CD4-positive, alpha-beta T cell treated with Interleukin-15 for 1 hour (primary cell): ENCODE data around the gene CHRNA7.
"Not testable (repeated sequence)": the region's sequence is repeated elsewhere in the genome, so short reads cannot be mapped to it uniquely, and the experiment has no call there.

ENCODE experiments used
- DNase-seq: peaks from one replicate; pipeline ENCODE4 v3.0.0-alpha.2; 2020

CHRNA7 gene

DNA sequence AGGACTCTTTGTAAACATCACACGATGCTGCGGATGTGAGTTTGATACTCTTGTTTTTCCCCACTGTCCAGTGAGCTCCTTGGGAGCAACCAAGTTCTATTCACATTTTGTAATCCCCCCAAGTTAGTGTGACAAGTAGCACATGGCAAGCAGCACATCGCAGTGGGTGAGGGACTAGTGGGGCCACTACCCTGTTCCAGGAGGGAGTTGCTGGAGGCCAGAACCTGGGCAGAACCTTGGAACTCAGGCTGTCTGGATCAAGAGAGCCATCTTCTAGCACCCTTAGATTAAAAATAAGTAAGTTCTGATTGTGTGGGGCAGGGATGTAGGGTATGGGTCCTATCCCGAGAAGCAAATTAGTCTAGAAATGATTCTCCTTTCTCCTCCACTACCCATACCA, 91.7 kb downstream of the CHRNA7 start:
- no peak for DNase-seq

GRCh38 chr15:32123473-32123872, 93.2 kb downstream of the CHRNA7 start:
- no peak for DNase-seq

GRCh38 chr15:32124726-32125125, 94.4 kb downstream of the CHRNA7 start:
- no peak for DNase-seq

DNA sequence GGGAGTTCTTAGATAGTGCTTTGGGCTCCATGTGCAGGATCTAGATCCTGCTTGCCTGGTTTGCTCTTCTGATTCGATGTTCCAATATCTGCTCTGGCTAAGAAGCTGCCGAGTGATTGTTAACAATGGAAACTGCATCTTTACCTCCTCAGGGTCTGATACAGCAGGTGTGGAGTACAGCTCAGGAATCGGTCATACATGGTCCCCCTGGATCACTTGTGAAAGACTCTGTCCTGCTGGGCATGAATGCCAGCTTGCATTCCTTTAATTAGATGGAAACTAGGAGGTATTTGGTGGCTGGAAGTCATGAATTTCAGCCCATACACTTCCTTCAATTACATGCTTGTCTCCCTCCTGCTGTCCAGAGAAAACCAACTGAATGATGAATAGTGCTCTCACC, 95.3 kb downstream of the CHRNA7 start:
- DNase-seq, result no peak

- no peak for DNase-seq
Observed at GRCh38 chr15:32129815-32130214, 99.5 kb downstream of the CHRNA7 start.

DNA sequence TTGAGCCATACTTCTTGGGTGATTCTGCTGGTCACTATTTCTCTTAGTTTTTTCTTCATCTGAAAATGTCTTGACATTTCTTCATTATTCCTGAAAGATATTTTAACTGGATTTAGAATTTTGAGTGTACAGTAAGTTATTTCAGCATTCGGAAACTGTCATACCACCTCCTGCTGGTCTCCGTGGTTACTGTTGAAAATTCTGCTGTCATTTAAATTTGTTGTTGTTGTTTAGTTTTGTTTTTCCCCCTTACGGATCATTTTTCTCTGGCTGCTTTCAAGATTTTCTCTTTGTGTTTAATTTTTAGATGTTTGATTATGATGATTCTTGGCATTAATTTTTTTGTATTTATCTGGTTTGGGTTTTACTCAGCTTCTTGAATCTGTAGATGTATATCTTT, 100.5 kb downstream of the CHRNA7 start:
- DNase-seq, result no peak

- no peak for DNase-seq
Observed at GRCh38 chr15:32131803-32132202, 101.5 kb downstream of the CHRNA7 start.

DNA sequence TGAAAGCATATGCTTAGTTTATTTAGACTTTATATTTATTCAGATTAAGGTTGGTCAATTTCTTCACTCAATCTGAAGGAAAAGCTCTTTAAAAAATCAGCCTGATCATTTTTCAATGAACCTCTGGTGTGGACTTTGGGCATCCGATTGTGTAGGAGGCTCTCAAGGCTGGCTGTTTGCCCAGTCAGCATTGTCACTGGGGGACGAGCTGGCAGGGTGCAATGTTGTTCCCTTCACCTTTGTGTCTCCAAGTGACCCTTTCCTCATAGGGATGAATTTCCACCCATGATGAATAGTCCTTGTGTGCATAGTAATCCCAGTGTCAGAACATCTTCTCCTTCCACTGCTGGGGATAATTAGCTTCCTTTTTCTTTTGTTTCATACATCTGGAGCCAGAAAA, 102.5 kb downstream of the CHRNA7 start:
- DNase-seq, result no peak

GRCh38 chr15:32134842-32135241, 104.5 kb downstream of the CHRNA7 start:
- DNase-seq, result no peak

GRCh38 chr15:32135335-32135734, 105.0 kb downstream of the CHRNA7 start:
- DNase-seq, result no peak

GRCh38 chr15:32145512-32145911, 115.2 kb downstream of the CHRNA7 start:
- not testable (repeated sequence) for DNase-seq

GRCh38 chr15:32148833-32149555, 118.7 kb downstream of the CHRNA7 start:
- no peak for DNase-seq

GRCh38 chr15:32152574-32152973, 122.3 kb downstream of the CHRNA7 start:
- DNase-seq, result no peak

- DNase-seq, result not testable (repeated sequence)
Observed at GRCh38 chr15:32153868-32154623, 123.7 kb downstream of the CHRNA7 start.

- DNase-seq, result not testable (repeated sequence)
Observed at GRCh38 chr15:32162143-32162542, 131.8 kb downstream of the CHRNA7 start.

- not testable (repeated sequence) for DNase-seq
Observed at GRCh38 chr15:32164065-32164464, 133.8 kb downstream of the CHRNA7 start.

- not testable (repeated sequence) for DNase-seq
Observed at GRCh38 chr15:32164747-32165146, 134.4 kb downstream of the CHRNA7 start.

DNA sequence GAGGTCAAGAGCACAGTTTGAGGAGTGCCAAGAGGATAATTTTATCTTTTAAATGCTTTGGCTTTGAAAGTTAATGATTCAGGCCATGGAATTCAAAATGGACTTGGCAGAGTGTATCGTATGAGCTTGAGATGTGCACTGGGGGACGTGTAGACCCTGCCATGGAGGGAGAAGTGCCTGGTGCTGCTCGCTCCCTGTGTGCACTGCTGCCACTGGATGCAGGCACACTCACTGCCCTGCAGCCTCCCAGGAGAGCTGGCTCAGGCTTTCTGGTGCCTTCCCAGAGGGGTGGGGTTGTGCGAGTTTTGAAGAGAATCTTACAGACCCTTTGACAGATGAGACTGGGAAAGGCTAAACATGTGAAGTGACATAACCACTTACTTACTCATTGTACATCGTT, 135.5 kb downstream of the CHRNA7 start:
- DNase-seq, result not testable (repeated sequence)

GRCh38 chr15:32166270-32166669, 136.0 kb downstream of the CHRNA7 start:
- not testable (repeated sequence) for DNase-seq

- DNase-seq, result not testable (repeated sequence)
Observed at GRCh38 chr15:32167913-32168312, 137.6 kb downstream of the CHRNA7 start.

DNA sequence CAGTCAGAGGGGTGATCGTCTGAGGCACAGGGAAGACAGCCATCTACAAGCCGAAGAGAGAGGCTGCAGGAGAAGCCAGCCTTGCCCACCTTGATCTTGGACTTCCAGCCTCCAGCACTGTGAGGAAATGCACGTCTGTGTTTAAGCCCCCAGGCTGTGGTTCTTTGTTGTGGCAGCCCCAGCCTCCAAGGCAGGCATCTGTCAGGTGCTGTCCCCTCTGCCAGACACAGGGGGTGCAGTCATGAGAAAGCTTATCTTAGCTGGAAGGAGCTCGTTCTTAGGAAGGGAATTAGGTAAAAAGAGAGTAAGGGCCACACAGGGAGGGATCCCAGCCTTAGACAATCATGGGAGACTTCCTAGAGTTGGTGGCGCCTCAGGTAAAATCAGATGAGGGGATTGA, 150.3 kb downstream of the CHRNA7 start:
- not testable (repeated sequence) for DNase-seq

- not testable (repeated sequence) for DNase-seq
Observed at GRCh38 chr15:32193780-32194179, 163.5 kb downstream of the CHRNA7 start.

- DNase-seq, result not testable (repeated sequence)
Observed at GRCh38 chr15:32196206-32196605, 165.9 kb downstream of the CHRNA7 start.

DNA sequence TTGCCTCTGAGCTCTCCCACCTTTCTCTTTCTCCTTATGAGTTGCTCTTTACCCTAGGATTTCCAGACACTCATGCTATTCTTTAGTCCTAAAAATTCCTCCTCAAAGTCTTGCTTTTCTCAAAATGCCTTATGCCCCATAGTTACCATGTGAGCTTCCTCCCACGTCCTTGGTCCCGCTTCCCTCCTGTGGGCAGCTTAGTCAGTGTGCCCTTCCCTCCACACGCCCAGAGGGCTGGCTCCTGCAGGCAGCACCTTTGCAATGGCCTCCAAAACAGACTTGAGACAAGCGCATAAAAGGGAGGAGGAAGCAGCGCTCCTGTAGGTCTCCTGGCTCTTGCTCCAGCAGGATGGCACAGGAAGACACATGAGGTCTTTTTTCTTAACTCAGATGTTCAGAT, 168.6 kb downstream of the CHRNA7 start:
- not testable (repeated sequence) for DNase-seq
